ENCODE measurements around the gene SAMD4A.
"Not testable (repeated sequence)": the region's sequence is repeated elsewhere in the genome, so short reads cannot be mapped to it uniquely, and the experiment has no call there.

Gene SAMD4A

GRCh38 chr14:54594537-54594936 is 27.6 kb downstream of the SAMD4A start:
- DNase-seq (ENCODE audit: low read depth in 2 of 3, low spot score in 1 of 3): no peak

GRCh38 chr14:54597795-54598443 is 31.0 kb downstream of the SAMD4A start:
- DNase-seq (ENCODE audit: low read depth in 2 of 3, low spot score in 1 of 3): no peak

DNA sequence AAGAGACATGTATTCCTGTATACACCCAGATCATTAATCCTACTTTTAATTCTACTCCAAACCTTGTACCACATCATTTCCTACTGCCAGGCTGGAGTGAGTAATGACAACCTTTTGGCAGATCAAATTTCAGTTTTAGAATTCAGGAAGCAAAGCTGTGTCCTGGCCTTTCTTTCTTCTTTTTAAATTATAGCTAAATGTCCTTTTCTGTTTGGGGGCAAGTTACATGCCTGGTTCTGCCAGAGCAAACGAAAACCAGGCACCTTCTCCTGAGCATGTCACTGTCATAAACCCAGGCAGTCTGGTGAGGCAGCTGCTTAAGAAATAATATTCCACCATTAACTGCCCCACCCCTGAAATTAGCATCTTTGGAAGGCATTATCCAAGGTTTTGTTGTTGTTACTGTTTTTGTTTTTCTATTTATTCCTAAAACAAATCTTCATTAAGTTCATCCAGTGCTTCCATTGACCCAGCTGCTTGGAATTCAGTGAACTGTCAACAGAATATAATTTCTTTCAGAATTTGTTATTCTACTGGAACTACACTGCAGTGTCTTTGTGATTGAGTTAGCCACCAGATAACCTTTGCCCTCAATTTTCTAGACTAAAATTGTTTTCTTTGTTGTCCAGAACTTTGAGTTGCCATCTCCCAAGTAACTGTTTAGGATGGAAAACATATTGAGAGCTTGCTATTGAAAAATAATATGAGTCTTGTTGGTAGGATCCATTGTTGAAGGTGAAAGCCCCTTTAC is 33.2 kb downstream of the SAMD4A start:
- no peak for DNase-seq (ENCODE audit: low read depth in 2 of 3, low spot score in 1 of 3)

DNA sequence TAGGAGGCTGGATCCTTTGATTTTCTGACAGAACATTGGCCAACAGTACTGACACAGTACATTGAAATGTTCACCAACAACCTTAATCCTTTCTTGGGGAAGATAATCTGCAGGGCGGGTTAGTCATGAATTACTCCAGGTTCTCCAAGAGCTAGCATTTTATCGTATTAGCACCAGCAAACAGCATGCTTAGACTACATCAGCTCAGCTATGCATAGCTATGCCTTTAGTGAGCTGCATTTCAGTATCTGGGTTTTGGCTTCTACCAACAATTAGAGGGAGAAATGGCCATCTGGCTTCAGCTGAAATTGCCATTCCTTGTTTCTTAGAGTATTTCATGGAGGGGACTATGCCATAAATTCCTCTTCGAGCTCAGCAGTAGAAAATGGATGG is 33.8 kb downstream of the SAMD4A start:
- no peak for DNase-seq (ENCODE audit: low read depth in 2 of 3, low spot score in 1 of 3)

DNA sequence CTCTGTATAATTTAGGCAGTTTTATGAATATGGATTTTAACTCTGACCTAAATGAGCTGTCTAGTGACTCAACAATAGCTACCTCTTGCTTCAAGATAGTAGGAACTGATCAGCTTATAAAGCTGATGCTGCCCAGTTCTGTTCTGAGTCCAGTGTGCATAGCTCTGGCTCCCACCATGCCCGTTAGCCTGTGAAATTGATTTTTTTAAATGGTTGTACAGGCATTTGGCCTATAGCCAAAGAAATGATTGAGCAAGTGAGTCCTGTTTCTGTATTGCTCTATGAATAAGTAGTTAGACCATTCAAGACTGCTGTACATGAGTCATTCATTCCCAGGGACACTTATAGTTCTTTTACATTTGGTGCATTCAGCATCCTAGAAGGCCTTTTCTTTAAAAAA is 36.4 kb downstream of the SAMD4A start:
- no peak for DNase-seq (ENCODE audit: low read depth in 2 of 3, low spot score in 1 of 3)

DNA sequence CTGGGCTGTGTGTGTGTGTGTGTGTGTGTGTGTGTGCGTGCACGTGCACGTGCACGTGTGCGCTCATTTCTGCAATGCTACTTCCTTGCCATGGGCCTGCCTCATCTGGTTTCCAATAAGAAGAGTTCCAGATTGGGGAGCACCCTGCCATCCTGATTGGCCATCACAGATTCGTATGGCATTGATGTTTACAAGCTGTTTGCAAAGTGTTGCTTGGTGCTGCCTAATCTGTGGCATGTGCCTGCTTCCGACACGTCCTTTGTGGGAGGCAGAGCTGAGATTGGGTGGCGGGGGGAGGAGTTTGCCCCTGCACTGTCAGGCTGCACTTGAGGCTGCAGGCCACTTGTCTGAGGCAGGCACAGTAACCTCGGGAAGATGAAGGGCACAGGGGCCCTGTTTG is 39.2 kb downstream of the SAMD4A start:
- no peak for DNase-seq (ENCODE audit: low read depth in 2 of 3, low spot score in 1 of 3)

GRCh38 chr14:54606631-54607133 is 39.8 kb downstream of the SAMD4A start:
- DNase-seq (ENCODE audit: low read depth in 2 of 3, low spot score in 1 of 3): no peak

DNA sequence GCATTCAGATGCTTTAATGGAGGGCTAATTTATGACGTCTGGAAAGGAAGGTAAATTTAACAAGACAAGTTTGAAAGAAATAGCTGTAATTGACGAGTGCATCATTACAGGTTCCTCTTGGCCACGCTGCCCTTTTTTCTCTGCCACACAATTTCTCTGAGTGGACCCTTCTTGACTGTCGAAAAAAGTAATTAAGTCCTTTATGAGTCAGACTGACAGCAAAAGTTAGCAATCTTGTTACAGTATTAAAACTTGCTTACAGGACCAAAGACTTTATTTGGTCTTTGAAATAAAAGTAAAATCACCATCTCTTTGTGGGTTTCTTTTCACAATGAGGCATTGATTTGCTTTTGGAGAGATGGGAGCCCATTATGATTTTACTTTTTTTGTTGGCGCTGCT is 42.6 kb downstream of the SAMD4A start:
- no peak for DNase-seq (ENCODE audit: low read depth in 2 of 3, low spot score in 1 of 3)

GRCh38 chr14:54610051-54610977 is 43.4 kb downstream of the SAMD4A start:
- no peak for DNase-seq (ENCODE audit: low read depth in 2 of 3, low spot score in 1 of 3)

DNA sequence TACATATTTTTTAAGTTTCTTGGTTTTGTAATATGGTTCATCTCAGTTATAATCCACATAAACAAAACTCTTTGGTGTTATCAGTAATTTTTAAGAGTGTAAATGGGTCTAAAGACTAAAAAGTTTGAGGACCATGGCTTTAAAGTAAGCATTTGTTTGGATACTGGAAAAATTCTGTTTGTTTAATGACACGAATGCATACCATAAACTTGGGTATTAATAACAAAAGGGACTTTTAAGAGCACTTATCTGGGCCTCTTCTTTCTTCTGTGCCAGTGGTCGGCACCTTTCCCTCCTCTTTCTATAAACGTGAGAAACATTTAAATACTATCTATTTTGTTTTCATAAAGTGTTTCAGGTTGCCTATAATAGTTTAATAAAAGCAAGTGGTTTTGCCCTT is 47.4 kb downstream of the SAMD4A start:
- no peak for DNase-seq (ENCODE audit: low read depth in 2 of 3, low spot score in 1 of 3)

- DNase-seq (ENCODE audit: low read depth in 2 of 3, low spot score in 1 of 3): no peak
Measured at GRCh38 chr14:54617467-54617866, 50.5 kb downstream of the SAMD4A start.

GRCh38 chr14:54621686-54622085 is 54.8 kb downstream of the SAMD4A start:
- no peak for DNase-seq (ENCODE audit: low read depth in 2 of 3, low spot score in 1 of 3)

DNA sequence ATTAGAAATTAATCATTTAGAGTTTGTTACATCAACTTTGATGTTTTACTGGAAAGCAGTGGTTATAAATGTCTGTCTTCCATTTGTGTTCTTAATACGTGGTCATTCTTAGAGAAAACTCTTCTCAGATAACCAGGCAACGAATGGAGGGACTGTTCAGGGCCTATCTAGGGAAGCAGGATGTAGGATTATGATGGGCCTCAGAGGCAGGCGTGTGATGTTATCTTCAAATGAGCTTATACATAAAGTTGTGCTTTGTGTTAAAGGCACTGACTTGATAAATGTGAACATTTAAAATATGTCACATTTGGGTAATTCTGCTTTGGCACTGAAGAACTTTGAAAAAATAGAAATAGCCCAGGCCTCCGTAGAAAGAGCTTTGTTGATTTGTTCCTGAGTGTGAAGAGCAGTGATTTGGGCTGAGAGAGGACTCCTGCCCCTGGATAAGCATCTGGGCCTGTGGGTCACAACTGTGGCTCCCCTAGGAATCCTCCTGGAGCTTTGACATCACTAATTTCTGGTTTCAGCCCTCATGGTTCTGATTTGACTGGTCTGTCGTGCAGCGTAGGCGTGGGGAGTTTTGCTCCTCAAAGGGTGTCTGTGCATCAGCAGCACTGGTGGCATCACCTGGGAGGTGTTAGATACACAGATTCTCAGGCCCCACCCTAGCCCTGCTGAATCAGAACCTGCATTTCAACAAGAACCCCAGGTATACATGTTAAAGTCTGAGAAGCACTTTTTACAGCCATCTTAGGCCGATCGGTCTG is 55.4 kb downstream of the SAMD4A start:
- peak; percentile 59 to 64 (median 64) for DNase-seq (ENCODE audit: low read depth in 2 of 3, low spot score in 1 of 3)

GRCh38 chr14:54623279-54624004 is 56.5 kb downstream of the SAMD4A start:
- DNase-seq (ENCODE audit: low read depth in 2 of 3, low spot score in 1 of 3): no peak

GRCh38 chr14:54624005-54624358 is 57.1 kb downstream of the SAMD4A start:
- not testable (repeated sequence) for DNase-seq (ENCODE audit: low read depth in 2 of 3, low spot score in 1 of 3)

- DNase-seq (ENCODE audit: low read depth in 2 of 3, low spot score in 1 of 3): no peak
Measured at GRCh38 chr14:54625112-54625511, 58.2 kb downstream of the SAMD4A start.

GRCh38 chr14:54627219-54627539 is 60.3 kb downstream of the SAMD4A start:
- no peak for DNase-seq (ENCODE audit: low read depth in 2 of 3, low spot score in 1 of 3)

- DNase-seq (ENCODE audit: low read depth in 2 of 3, low spot score in 1 of 3): peak in 1 of 3 donors; percentile 28
Measured at GRCh38 chr14:54627540-54628363, 60.8 kb downstream of the SAMD4A start.

DNA sequence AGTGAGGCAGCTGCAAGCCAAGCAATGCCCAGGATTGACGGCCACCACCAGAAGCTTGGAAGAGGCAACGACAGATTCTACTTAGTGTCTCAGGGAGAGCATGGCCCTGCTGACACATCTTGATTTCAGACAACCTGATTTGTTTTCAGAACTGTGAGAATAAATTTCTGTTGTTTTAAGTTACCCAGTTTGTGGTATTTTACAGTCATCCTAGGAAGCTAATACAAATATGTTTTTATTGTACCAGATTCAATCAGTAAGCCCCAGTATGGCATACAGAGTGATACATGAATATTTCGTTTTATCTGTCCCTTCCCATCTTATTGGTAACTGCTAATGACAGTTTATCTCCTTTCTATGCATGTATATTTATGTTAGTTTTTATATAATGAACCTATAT is 62.3 kb downstream of the SAMD4A start:
- no peak for DNase-seq (ENCODE audit: low read depth in 2 of 3, low spot score in 1 of 3)

Measured in stimulated activated CD4-positive, alpha-beta T cell treated with anti-CD3 and anti-CD28 coated beads, Interleukin-12 subunit alpha, Interleukin-12 subunit beta, amount 100 ng/mL, for 48 hours (primary cell).